Fibroblast of mammary gland (primary cell): ENCODE data around the gene PHACTR2.
A peak's percentile ranks its signal among the peaks of the same experiment; 100 is the strongest.

ENCODE experiments used
- DNase-seq: peaks from one replicate; pipeline ENCODE4 v3.0.0-alpha.2; 2010; ENCODE audit warnings: low read depth
- H3K4me3 ChIP-seq: 2 replicates; pipeline ENCODE4 v1.5.1; 2011; ENCODE audit warnings: low read depth, mild to moderate bottlenecking, low read length, moderate library complexity; ENCODE audit not compliant: control insufficient read depth
- TF ChIP-seq, protein P1 (sequence below): conservative IDR thresholded peaks from 2 replicates; pipeline ENCODE4 v1.5.1; 2011; ENCODE audit warnings: low read depth, low read length, inconsistent platforms; ENCODE audit not compliant: control insufficient read depth, insufficient read depth

The PHACTR2 gene

DNA sequence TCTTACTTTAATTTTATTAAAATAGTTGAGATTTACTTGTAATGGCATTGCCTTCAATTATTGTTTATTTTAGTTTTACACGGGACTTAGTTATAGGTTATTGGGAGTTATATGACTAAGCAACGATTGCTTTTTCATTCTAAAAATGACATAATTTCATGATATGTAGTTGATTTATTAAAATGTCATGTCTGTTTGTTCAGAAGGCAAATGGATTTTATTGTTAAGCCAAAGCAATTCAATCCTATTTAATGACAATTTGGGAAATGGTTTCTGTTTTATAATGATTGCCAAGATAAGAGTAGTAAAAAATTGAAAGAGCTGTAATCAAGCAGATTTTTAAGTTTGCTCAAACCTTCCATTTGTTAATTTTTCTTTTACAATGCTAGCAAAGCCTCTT, 74.7 kb downstream of the PHACTR2 start:
- TF ChIP-seq, protein P1, sequence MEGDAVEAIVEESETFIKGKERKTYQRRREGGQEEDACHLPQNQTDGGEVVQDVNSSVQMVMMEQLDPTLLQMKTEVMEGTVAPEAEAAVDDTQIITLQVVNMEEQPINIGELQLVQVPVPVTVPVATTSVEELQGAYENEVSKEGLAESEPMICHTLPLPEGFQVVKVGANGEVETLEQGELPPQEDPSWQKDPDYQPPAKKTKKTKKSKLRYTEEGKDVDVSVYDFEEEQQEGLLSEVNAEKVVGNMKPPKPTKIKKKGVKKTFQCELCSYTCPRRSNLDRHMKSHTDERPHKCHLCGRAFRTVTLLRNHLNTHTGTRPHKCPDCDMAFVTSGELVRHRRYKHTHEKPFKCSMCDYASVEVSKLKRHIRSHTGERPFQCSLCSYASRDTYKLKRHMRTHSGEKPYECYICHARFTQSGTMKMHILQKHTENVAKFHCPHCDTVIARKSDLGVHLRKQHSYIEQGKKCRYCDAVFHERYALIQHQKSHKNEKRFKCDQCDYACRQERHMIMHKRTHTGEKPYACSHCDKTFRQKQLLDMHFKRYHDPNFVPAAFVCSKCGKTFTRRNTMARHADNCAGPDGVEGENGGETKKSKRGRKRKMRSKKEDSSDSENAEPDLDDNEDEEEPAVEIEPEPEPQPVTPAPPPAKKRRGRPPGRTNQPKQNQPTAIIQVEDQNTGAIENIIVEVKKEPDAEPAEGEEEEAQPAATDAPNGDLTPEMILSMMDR = no peak
- H3K4me3 ChIP-seq = no peak overlapping the region
- no peak for DNase-seq

- no peak overlapping the region for H3K4me3 ChIP-seq
- TF ChIP-seq, protein P1 = no peak
- no peak for DNase-seq
These were observed 75.9 kb downstream of the PHACTR2 start for GRCh38 chr6:143753678-143754077.

- H3K4me3 ChIP-seq = no peak overlapping the region
- DNase-seq = no peak
- TF ChIP-seq, protein P1 = no peak
These were observed 76.4 kb downstream of the PHACTR2 start for GRCh38 chr6:143754204-143754603.

DNA sequence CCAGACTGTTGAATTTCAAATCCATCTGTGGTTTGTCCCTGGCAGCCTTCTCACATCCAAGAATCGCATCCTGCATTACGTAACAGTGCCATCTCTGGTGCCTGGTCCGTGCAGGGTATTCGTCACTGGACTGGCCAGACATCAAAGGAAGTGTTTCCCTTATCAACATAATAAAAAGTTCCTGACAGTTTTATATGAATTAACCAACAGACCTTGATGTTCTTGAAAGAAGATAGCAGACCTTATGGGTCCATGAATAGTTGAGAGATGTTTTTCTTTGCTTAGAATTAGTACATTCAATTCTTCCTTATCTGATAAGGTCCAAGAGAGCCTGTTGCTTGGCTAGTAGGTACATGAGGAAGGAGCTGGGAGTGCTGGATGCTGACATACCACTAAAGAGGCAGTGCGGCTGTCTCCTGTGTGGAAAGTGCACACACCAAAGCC, 77.6 kb downstream of the PHACTR2 start:
- H3K4me3 ChIP-seq = no peak overlapping the region
- peak; percentile 35 for DNase-seq
- TF ChIP-seq, protein P1 = no peak

- no peak for DNase-seq
- no peak overlapping the region for H3K4me3 ChIP-seq
- TF ChIP-seq, protein P1 = no peak
These were observed 79.6 kb downstream of the PHACTR2 start for GRCh38 chr6:143757346-143757832.

- DNase-seq = no peak
These were observed 80.8 kb downstream of the PHACTR2 start for GRCh38 chr6:143758551-143758950.

More at GRCh38 chr6:143758551-143758950, 80.8 kb downstream of the PHACTR2 start:
- TF ChIP-seq, protein P1 = no peak
- H3K4me3 ChIP-seq = no peak overlapping the region
